Measurements from ENCODE around the gene NCAPH2. TPM values are rescaled to one million over a fixed set of nuclear protein-coding genes. Genes with fewer than 3 reads are reported as not detected.

Gene NCAPH2
- total and polyA plus RNA-seq, 2 of the 13 experiments (the other 11 are each of a cell fraction or from before 2014, with no cell fraction given) = 28.1 to 64.4 TPM

GRCh38 chr22:50529897-50530579, 22.0 kb downstream of the NCAPH2 start, which contains the start of gene TYMP (continued):
- TF ChIP-seq JUND (CRISPR knock-in tag; IDR thresholded peaks at IDR 0.05) (peak; percentile 49; the same call in 1 of the 2 replicates), KDM3A (CRISPR knock-in tag; IDR thresholded peaks at IDR 0.05; ENCODE audit: low read depth) (0 out of 2 replicates have a peak, but pooled peaks have one; percentile 22), ZSCAN5A (CRISPR knock-in tag; IDR thresholded peaks at IDR 0.05; ENCODE audit: borderline replicate concordance) (no peak), ZNF580 (CRISPR knock-in tag; IDR thresholded peaks at IDR 0.05; ENCODE audit: borderline replicate concordance, low read depth) (no peak), KLF11 (CRISPR knock-in tag; IDR thresholded peaks at IDR 0.05) (no peak), CBX2 (IDR thresholded peaks at IDR 0.05; ENCODE audit: low read depth, low read length) (no peak), CBX2 (CRISPR knock-in tag; IDR thresholded peaks at IDR 0.05; ENCODE audit: low read depth) (no peak), NFRKB (IDR thresholded peaks at IDR 0.05) (no peak), EP300 (IDR thresholded peaks at IDR 0.05; ENCODE audit: low read depth in 2 of 2, low read length in 2 of 2) (no peak), EP300 (CRISPR knock-in tag; IDR thresholded peaks at IDR 0.05; ENCODE audit: borderline replicate concordance) (no peak; the same call in 1 of the 2 replicates), ZNF891 (CRISPR knock-in tag; IDR thresholded peaks at IDR 0.05) (no peak), PRDM15 (CRISPR knock-in tag; IDR thresholded peaks at IDR 0.05) (peak; percentile 66; the same call in 1 of the 2 replicates), NR2F1 (CRISPR knock-in tag; IDR thresholded peaks at IDR 0.05) (no peak; a peak in 1 of 4 replicates), ZNF777 (CRISPR knock-in tag; IDR thresholded peaks at IDR 0.05) (peak; percentile 99), SRSF4 (IDR thresholded peaks at IDR 0.05; ENCODE audit: low read depth, low read length, poor library complexity, severe bottlenecking) (no peak), PHF20 (CRISPR knock-in tag; IDR thresholded peaks at IDR 0.05) (peak; percentile 65; the same call in 1 of the 2 replicates), KDM2A (CRISPR knock-in tag; IDR thresholded peaks at IDR 0.05; ENCODE audit: borderline replicate concordance, low read depth) (peak; percentile 70), PAWR (CRISPR knock-in tag; IDR thresholded peaks at IDR 0.05; ENCODE audit: borderline replicate concordance) (no peak), ZNF672 (CRISPR knock-in tag; IDR thresholded peaks at IDR 0.05) (no peak), ZBTB37 (CRISPR knock-in tag; IDR thresholded peaks at IDR 0.05) (no peak), ZNF556 (CRISPR knock-in tag; IDR thresholded peaks at IDR 0.05; ENCODE audit: borderline replicate concordance) (peak; percentile 5; the same call in 1 of the 2 replicates), HOXA9 (CRISPR knock-in tag; IDR thresholded peaks at IDR 0.05; ENCODE audit: borderline replicate concordance) (no peak; the same call in 1 of the 2 replicates)

Measured in HepG2 (cell line).